Stimulated activated CD4-positive, alpha-beta T cell treated with anti-CD3 and anti-CD28 coated beads, Interleukin-15, amount 100 ng/mL, for 48 hours (primary cell): Measurements from ENCODE around the gene FOXC1.
A peak's percentile ranks its signal among the peaks of the same experiment; 100 is the strongest.

Experiments used
- DNase-seq, 2 donors: peaks; one replicate each; pipeline ENCODE4 v3.0.0-alpha.2; 2020; ENCODE audit warnings: low read depth in 2 of 2

The FOXC1 gene

DNA sequence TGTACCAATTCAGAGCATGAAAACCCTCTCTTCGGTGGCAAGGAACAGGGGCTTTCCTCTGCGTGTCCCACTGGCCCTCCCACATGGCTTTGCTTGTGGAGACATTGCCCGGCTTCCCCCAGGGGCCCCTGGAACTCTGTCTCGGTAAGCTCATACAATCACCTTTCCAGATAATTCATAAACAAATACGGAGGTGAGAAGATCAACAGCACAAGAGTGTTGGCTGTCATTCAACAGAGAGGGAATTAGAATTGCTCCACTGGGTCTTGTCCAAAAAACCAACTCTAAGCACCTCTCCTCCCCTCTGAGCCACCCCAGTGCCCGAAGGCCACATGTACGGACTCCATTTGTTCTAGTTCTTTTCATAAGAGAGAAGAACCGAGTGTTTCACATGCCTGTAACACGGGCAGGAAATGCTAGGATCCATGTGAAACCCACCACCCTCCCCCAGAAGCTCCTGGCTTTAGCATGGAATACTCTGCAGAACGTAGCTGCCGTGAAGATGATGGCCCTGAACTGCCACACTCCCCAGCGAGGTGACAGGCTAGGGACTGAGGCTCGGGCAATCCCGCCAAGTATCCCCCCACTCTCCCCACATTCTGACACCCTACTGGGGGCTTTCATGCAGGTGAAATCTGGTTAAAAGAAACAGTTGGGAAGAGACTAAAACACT is 24.6 kb upstream of the FOXC1 start:
- DNase-seq, result no peak

- DNase-seq, result no peak
Measured at GRCh38 chr6:1585669-1586049, 24.1 kb upstream of the FOXC1 start.

GRCh38 chr6:1586256-1586655 is 23.5 kb upstream of the FOXC1 start:
- no peak for DNase-seq

GRCh38 chr6:1586861-1587450 is 22.8 kb upstream of the FOXC1 start:
- DNase-seq, result no peak

DNA sequence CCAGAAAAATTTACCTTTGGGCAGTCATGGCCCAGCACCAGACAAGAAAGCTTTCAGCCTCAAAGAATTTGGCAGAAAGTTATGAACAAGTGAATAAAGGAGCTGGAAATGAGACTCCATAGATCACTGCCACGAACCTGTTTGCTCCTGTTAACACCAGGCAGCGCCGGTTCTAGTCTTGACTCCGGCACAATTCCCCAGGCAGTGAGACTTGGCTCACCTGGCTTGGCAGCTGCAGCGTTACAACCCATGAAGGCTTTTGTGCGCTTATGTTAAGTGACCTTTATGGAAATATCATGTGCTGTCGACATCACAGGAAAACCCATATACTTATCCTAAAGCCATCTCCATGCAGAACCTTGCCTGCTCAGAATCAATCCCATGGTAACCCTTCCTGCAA is 22.2 kb upstream of the FOXC1 start:
- no peak for DNase-seq

DNA sequence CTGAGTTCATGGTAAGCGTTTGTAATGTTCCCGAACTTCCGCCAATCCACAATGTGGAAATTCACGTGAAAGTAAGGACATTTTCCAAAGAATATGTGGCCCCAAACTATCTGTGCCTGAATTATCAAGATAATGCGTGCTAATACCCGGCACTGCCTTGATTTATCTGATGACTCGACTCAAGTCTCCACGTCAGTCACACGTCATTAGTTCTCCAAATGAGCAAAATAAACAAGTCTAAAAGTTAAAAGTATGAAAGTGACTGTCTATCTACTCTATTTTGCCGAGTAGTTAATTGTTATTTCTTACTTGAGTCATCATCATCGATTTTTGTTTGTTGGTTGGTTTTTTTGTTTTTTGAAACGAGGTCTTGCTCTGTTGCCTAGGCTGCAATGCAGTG is 21.7 kb upstream of the FOXC1 start:
- no peak for DNase-seq

- no peak for DNase-seq
Measured at GRCh38 chr6:1589208-1589607, 20.5 kb upstream of the FOXC1 start.

DNA sequence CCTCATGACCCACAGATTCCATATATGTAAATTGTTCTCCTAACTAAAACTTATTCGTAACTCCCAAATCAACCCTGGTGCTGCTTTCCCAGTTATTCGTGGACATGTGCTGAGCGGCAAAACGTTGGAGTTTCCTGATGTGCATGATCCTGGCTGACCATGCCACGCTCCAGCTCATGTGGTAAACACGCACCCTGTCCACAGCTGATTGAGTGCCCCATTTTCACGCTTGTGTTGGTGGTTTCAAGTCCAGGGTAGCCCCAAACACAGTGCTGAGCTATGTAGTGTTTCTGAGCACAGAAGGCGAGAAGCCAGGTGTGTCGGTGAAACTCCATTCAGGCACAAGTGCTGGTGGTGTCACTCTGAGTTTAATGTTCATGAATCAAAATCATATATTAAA is 19.1 kb upstream of the FOXC1 start:
- no peak for DNase-seq

DNA sequence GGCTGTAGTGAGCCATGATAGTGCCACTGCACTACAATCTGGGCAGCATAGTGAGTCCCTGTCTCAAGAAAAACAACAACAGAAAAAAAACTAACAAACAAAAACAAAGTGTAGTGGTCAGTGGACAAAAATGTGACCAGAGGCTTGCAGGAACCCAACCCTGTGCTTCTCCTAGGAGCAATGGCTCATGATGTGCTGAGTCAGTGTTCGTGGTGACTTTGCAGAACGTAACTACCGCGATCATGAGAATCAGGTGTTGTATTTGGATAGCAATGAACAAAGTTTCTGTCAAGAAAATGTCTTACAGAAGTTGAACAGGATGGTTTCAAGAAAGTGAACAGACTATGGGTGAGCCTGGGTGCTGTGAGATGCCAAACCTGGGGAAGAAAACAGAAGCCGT is 18.5 kb upstream of the FOXC1 start:
- DNase-seq, result no peak

DNA sequence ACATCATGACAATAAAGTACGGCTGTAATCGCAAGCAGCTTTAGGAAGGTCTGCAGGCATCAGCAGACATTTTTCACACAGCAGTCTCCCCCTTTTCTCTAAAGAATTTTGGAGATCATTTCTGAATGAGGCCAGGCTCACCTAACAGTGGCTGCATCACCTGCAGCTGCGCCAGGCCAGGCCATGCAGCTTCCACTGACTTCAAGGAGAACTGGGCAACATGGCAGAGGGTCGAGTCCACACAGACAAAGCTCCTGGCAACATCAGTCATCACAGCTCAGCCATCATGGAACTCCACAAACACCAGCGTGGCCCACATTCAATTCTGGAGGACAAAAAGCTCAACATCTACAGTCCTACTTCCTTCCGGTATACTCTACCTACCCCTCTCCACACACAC is 17.8 kb upstream of the FOXC1 start:
- DNase-seq, result no peak

- no peak for DNase-seq
Measured at GRCh38 chr6:1592852-1593251, 16.9 kb upstream of the FOXC1 start.

DNA sequence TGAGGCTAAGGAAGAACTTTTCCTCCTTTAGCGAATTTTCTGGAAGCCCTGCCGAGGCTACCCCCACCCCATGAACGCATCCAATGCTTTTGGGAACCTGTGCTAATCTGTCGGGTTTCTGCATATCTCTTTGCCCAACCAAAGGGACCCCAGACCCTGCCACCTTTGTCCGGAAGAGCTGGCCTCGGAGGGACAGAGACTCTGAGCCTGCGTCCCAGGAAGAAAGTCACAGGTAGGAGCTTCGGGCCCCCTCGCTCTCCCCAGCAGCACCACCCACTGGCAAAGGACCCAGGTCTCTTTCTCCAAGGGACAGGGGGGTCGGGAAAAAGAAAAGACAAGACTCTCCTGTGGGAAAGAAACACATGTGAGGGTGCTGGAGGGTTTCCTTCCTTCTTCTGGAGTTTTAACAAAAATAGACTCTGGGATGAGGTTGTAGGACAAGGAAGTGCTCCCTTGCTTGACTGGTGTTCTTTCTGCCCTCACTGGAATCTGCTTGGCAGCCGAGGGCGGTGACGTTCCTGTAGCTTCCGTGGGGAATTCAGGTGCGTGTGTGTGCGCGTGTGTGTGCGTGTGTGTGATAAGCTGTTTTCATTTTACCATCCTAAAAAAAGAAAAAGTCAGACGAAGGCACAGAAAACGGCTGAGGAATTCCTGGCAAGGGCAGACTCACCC is 16.3 kb upstream of the FOXC1 start:
- no peak for DNase-seq

- DNase-seq, result no peak
Measured at GRCh38 chr6:1593958-1594314, 15.8 kb upstream of the FOXC1 start.

DNA sequence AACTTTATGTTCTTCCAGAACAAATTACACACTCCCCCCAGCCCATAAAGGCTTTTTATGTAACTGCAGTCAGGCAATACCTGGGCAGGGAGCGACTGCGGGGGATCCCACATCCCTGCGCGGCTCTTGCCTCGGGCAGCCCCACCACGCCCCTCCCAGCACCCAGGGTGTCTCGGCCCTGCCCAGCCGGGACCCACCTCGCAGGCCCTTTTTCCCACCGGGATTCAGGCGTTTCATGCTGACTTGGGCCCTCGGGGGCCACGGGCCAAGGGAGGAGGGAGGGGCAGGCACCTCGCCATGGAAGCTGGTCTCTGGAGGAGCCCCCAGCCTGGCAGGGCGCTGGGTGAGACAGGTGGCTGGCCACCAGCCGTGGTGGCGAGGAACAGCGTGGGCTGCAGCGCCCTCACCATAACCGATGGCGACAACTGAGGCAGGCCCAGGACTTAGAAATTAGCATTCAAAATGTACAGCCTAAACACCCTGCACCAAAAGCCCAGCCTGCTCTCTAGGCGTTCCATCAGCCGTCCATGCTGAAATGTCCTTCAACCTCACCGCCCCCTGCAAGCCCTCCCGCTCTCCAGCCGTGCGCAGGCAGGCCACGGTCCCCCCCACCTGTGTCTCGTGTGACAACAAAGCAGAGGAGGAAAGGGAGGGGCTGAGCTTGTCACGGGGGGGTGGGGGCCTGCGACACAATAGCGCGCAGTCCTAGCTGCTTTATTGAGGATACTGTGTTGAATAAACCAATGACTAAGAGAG is 15.1 kb upstream of the FOXC1 start:
- DNase-seq, result no peak

DNA sequence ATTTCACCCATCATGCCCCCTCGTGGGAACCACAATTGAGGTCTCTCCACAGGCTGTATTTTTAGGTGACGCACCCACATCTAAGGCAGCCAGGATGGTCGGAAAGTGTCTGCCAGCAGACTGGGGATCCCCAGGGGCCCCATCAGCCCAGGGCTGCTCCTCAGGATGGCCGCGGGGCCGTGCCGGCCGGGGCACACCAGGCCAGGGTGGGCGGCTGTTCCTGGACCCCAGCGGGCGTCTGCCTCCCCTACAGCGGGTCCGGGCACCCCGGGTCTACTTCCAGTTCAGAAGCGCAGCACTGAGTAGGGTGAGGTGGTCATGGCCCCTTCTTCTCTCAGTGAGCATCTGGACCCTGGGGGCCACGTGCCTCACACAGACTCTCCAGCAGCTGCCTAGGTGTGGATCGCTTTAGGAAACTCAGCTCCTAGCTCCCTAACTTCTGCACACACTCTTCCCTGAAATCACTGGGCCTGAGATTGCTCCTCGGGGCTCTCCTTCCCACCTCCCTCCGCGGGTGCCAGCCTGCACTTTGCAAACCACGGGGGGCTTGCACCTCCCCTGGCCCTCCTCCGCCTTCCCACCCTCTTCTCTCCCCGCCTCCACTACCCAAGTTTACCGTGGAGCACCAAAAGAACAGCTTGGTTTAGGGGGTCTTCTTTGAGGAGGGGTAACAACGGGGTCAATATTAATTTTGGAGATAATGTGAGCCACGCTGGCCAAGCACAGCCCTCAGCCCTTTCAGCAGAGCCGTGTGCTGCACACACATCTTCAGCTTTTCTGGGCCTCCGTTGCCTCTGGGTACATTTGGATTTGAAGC is 14.2 kb upstream of the FOXC1 start:
- no peak for DNase-seq

DNA sequence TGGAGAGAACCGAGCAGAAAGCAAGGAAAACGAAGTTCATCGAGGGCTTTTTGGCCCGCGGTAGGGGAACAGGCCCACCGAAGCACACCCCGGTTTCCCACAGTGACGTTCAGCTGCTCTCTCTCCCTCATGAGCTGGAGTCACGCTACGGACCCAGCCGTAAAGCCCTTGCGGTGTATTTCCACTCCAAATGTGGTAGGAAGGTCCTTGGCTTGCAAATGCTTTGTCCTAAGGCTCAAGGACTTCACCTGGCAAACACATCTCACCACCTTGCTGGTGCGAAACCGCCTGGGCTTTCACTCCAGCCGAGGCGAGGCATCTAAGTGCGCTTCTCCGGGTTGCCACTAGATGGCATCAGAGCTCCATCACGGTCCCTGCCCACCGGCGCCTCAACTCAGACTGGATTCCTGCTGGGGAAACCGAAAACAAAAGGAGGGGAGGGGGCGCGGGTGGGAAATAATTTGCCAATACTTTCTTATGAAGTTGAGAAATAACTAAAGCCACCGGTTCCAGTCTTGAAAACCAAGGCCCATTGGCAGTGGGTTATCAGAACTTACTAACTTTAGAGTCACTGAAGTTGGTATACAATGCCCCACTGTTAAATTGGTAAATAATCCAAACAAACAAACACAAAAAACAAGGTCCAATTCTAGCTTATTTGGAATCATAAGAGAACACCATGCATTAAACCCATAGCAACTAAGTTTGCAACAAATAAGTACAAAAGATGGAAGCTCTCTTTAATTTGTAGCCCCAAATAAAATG is 13.4 kb upstream of the FOXC1 start:
- peak; percentile 33 to 44 for DNase-seq

DNA sequence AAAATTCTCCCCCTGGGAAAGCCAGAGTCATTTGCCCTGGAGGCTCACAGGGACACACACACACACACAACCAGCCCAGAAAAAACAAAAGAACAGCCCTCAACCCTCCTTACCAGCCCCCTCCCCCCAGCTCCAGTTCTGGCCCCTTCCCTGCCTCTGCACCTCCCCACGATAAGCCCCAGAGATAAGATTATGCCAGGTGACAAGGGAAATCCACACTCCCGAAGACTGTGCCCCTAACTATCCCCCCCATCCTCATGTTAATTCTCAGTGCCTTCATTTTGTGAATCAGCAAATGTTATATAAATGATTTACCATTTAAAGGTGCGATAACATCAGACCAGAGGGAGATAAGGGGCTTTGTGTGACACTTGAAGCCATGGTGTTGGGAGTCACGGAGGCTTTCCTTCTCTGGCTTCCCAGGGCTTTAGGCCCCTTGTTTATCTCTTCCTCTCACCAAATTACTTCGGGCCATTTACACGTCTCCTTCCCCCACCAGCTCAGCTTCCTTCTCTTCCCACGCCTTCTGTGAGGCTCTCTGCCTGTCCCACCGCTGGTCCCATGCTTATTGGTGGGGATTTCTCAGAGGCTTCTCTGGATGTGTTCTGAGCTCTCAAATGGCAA is 12.5 kb upstream of the FOXC1 start:
- DNase-seq, result no peak

- no peak for DNase-seq
Measured at GRCh38 chr6:1597924-1598323, 11.8 kb upstream of the FOXC1 start.

DNA sequence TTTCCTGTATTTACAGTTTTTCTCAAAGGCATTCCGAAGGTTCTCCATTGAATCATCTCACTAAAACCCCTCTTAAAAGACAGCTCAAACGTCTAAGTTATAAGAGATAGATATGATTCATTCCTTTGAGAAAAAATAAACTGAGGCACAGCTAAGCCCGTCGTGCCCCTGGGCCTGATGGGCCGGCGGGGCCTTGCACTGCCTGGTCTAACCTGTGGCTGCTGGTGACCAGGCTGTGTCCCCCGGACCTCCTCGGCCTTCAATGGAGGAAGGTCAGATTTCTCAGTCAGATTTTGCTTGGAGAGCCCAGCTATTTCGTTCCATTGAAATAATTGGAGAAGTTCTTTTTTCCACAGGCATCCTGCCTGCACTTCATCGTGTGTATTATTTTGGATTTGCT is 11.3 kb upstream of the FOXC1 start:
- DNase-seq, result no peak

GRCh38 chr6:1598886-1599285 is 10.8 kb upstream of the FOXC1 start:
- no peak for DNase-seq

GRCh38 chr6:1599469-1599868 is 10.2 kb upstream of the FOXC1 start:
- no peak for DNase-seq
